DMS114 treated with DMSO at 0.1 percent for 48 hours (cell line): ENCODE results near the gene EP300.

Experiments
- DNase-seq: peaks from one replicate; lab custom pipeline; 2025; ENCODE audit not compliant: unreplicated experiment; lab: John Stamatoyannopoulos, UW

The EP300 gene

GRCh38 chr22:41204066-41204465, 111.7 kb downstream of the EP300 start:
- DNase-seq = no peak

- peak; percentile 92 for DNase-seq
Observed at GRCh38 chr22:41204992-41205900, 112.9 kb downstream of the EP300 start, which contains the start of gene L3MBTL2. Gene L3MBTL2, plus strand, starts transcription at chr22:41205312. Its CDS starts 51 bp downstream, at chr22:41205363.

DNA sequence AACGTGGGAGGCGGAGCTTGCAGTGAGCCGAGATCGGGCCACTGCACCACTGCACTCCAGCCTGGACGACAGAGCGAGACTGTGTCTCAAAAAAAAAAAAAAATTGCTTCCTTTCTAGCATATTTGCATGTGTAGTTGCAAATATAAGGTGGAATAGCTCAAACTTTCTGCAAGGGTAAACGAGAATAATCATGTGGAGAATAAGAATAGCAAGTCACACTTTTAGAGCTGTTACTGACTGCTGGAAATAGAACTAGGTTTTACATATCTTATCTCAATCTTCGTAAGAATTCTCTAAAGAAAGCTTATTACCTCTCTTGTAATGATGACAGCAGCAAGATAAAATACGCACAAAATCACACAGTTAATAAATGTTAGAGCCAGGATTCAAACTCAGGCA, 114.3 kb downstream of the EP300 start:
- DNase-seq = no peak

DNA sequence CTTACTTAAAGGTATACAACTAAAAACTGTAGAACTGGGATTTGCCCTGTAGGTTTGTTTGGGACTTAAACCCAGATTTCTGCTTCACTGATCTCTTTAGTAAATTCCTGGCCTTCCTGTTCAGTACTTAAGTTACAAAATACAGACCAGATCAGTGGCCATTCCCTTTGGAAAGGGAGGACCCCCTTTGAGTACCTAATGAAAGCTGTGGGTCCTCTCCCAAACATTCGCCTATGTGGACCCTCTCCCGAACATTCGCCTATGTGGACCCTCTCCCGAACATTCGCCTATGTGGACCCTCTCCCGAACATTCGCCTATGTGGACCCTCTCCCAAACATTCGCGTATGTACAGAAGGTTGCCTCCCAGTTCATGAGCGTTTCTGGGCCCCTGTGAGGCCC, 123.0 kb downstream of the EP300 start:
- DNase-seq = no peak

- no peak for DNase-seq
Observed at GRCh38 chr22:41215926-41216325, 123.5 kb downstream of the EP300 start.

DNA sequence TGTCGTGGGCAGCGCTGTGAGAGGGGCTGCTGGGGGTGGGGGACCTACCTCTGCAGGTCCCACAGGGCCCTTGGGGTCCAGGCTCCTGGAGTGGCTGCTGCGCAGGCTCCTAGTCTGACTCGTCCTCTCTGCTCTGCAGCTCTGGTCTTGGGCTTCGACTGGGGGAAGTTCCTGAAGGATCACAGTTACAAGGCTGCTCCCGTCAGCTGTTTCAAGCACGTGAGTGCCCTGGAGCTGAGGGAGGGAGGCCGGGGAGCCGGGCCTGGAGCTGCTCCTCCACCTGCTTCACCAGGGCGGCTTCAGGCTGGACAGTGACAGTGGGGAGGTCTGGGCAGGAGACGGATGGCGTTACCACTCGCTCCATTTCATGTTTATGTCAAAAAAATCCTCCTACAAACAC, 124.6 kb downstream of the EP300 start:
- no peak for DNase-seq

- no peak for DNase-seq
Observed at GRCh38 chr22:41217553-41218157, 125.3 kb downstream of the EP300 start.

- DNase-seq = no peak
Observed at GRCh38 chr22:41222846-41223507, 130.6 kb downstream of the EP300 start.

DNA sequence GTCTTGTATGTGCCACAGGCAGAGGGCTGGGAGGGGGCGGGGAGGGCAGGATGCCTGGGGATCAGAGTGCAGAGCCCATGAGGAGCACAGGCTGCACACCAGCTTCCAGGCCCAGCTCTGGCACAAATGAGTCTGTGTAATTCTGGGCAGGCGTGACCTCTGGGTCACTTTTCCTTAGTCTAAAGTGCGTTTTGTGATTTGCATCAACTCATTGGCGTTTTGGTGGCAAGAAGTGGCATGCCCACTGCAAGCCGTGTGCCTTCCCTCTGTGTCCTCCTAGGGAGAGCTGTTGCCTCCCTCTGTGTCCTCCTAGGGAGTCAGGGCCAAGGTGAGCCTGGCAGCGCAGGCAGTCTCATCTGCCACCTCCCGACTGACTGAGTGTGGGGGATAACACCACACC, 131.1 kb downstream of the EP300 start:
- DNase-seq = no peak

- no peak for DNase-seq
Observed at GRCh38 chr22:41226723-41227655, 134.6 kb downstream of the EP300 start.

GRCh38 chr22:41229215-41229614, 136.8 kb downstream of the EP300 start:
- no peak for DNase-seq
